H1 (cell line): ENCODE results near the gene CD59. TPM values are rescaled to one million over a fixed set of nuclear protein-coding genes. Genes with fewer than 3 reads are reported as not detected.

Experiments
- BRCA1 ChIP-seq: IDR thresholded peaks from 2 replicates; pipeline ENCODE4 v1.6.1; 2012; ENCODE audit warnings: low read depth, low read length, improper control_type of control experiment
- SUZ12 ChIP-seq: fragments of 200-600 bp; sonication (generic); IDR thresholded peaks from 2 replicates; pipeline ENCODE4 v1.6.1; 2012; ENCODE audit warnings: mild to moderate bottlenecking, inconsistent platforms, low read length, moderate library complexity, mixed read lengths
- TEAD4 ChIP-seq: IDR thresholded peaks from 2 replicates; pipeline ENCODE4 v1.6.1; 2012; ENCODE audit warnings: low read depth, low read length, inconsistent platforms, mixed read lengths
- polyA plus RNA-seq, 7 experiments: library from polyadenylated mRNA; depleted of rRNA in 3 of 7; stranded (reverse) in 5 of 7; unstranded in 2 of 7; fragments of >200 nt in 5 of 7; fragments of 200-250 nt in 2 of 7; gene quantifications; 1 replicate in 5 of 7; 2 replicates in 1 of 7; 4 replicates in 1 of 7; pipeline versions ENCODE4 v1.2.1 to v1.2.3, GENCODE V29; 2011 to 2013; ENCODE audit warnings: missing spikeins in 2 of 7, mixed read lengths in 2 of 7
- total RNA-seq: library from RNA; stranded (reverse); fragmentation: NEBNext Ultra II Directional; extraction: Animal tissue kit (Norgen Biotek cat#: 25700); gene quantifications from 2 replicates; pipeline ENCODE4 v1.2.1, GENCODE V29; 2021

CD59 gene
- total and polyA plus RNA-seq, 2 of the 8 experiments (the other 6 are each of a cell fraction or from before 2014, with no cell fraction given), result 63.1 to 90.3 TPM

- peak; percentile 70 for TF ChIP-seq TEAD4
- no peak for TF ChIP-seq SUZ12
- TF ChIP-seq BRCA1, result no peak
These were observed at the start of gene CD59 (continued) for GRCh38 chr11:33736148-33736812.
